ENCODE results near the gene TACR2.

The TACR2 gene

DNA sequence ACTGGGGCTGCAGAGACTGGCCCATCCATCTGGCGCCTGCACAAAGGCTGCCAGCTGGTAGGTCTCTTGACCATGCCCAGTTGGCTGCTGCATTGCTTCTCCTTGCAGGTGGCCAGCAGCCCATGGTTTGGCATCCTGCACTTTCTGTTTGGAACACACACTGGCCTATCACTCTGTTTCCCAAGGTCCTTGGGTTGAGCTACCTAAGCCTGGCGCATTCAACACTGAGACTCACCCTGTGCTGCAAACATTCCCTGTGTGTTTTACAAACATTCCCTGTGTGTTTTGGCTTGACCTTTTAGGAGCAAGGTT is 55.5 kb downstream of the TACR2 start:
- no peaks in the 10 kb centered on the region for H3K9me3 ChIP-seq (replicated peaks; ENCODE audit: low read length)
- H3K27me3 ChIP-seq (ENCODE audit: control insufficient read depth, insufficient read depth, low read length), result no peaks in the 10 kb centered on the region
- H3K4me2 ChIP-seq (ENCODE audit: low read length), result peak overlapping the region; percentile 70
- H3K4me3 ChIP-seq (ENCODE audit: low read length), result peak overlapping the region; percentile 53
- peaks cover 29% of the 10 kb centered on the region for H3K36me3 ChIP-seq (ENCODE audit: insufficient read depth, low read length)
- H3K4me1 ChIP-seq (ENCODE audit: control insufficient read depth, insufficient read depth, low read length), result peaks cover 71% of the 10 kb centered on the region
- no peak overlapping the region for H3K9ac ChIP-seq (ENCODE audit: low read depth, low read length)

- Histone ChIP-seq H3K4me2 (ENCODE audit: low read length) (peak overlapping the region; percentile 70), H3K4me3 (ENCODE audit: low read length) (peak overlapping the region; percentile 53), H3K4me1 (ENCODE audit: control insufficient read depth, insufficient read depth, low read length) (peaks cover 71% of the 10 kb centered on the region), H3K27me3 (ENCODE audit: control insufficient read depth, insufficient read depth, low read length) (no peaks in the 10 kb centered on the region), H3K9me3 (replicated peaks; ENCODE audit: low read length) (no peaks in the 10 kb centered on the region), H3K9ac (ENCODE audit: low read depth, low read length) (peak overlapping the region; percentile 15), H3K36me3 (ENCODE audit: insufficient read depth, low read length) (peaks cover 24% of the 10 kb centered on the region)
Measured at GRCh38 chr10:69360485-69361302, 56.0 kb downstream of the TACR2 start.

- Histone ChIP-seq H3K36me3 (ENCODE audit: insufficient read depth, low read length) (peaks cover 15% of the 10 kb centered on the region), H3K9me3 (replicated peaks; ENCODE audit: low read length) (no peaks in the 10 kb centered on the region), H3K9ac (ENCODE audit: low read depth, low read length) (peak overlapping the region; percentile 2), H3K4me3 (ENCODE audit: low read length) (no peak overlapping the region), H3K4me1 (ENCODE audit: control insufficient read depth, insufficient read depth, low read length) (peaks cover 69% of the 10 kb centered on the region), H3K4me2 (ENCODE audit: low read length) (no peak overlapping the region), H3K27me3 (ENCODE audit: control insufficient read depth, insufficient read depth, low read length) (no peaks in the 10 kb centered on the region)
Measured at GRCh38 chr10:69359594-69359993, 57.1 kb downstream of the TACR2 start.

- peak overlapping the region; percentile 2 for H3K9ac ChIP-seq (ENCODE audit: low read depth, low read length)
- H3K9me3 ChIP-seq (replicated peaks; ENCODE audit: low read length), result no peaks in the 10 kb centered on the region
- peaks cover 65% of the 10 kb centered on the region for H3K4me1 ChIP-seq (ENCODE audit: control insufficient read depth, insufficient read depth, low read length)
- H3K27me3 ChIP-seq (ENCODE audit: control insufficient read depth, insufficient read depth, low read length), result no peaks in the 10 kb centered on the region
- no peak overlapping the region for H3K4me3 ChIP-seq (ENCODE audit: low read length)
- H3K36me3 ChIP-seq (ENCODE audit: insufficient read depth, low read length), result peaks cover 14% of the 10 kb centered on the region
- no peak overlapping the region for H3K4me2 ChIP-seq (ENCODE audit: low read length)
Measured at GRCh38 chr10:69359148-69359547, 57.6 kb downstream of the TACR2 start.

GRCh38 chr10:69358148-69358795 is 58.4 kb downstream of the TACR2 start:
- Histone ChIP-seq H3K36me3 (ENCODE audit: insufficient read depth, low read length) (peaks cover 14% of the 10 kb centered on the region), H3K9ac (ENCODE audit: low read depth, low read length) (no peak overlapping the region), H3K27me3 (ENCODE audit: control insufficient read depth, insufficient read depth, low read length) (no peaks in the 10 kb centered on the region), H3K4me1 (ENCODE audit: control insufficient read depth, insufficient read depth, low read length) (peaks cover 65% of the 10 kb centered on the region), H3K9me3 (replicated peaks; ENCODE audit: low read length) (no peaks in the 10 kb centered on the region), H3K4me2 (ENCODE audit: low read length) (no peak overlapping the region), H3K4me3 (ENCODE audit: low read length) (no peak overlapping the region)

DNA sequence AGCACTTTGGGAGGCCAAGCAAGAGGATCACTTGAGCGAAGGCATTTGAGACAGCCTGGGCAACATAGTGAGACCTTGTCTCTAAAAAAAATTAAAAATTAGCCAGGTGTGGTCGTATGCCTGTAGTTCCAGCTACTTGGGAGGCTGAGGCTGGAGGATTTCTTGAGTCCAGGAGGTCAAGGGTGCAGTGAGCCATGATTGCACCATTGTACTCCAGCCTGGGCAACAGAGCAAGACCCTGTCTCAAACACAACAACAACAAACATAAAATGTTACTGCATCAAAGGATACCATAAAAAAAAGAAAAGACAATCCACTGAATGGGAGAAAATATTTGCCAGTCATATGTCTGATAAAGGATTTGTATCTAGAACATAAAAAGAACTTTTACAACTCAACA is 60.5 kb downstream of the TACR2 start:
- H3K36me3 ChIP-seq (ENCODE audit: insufficient read depth, low read length), result peaks cover 7% of the 10 kb centered on the region
- no peak overlapping the region for H3K4me3 ChIP-seq (ENCODE audit: low read length)
- no peaks in the 10 kb centered on the region for H3K27me3 ChIP-seq (ENCODE audit: control insufficient read depth, insufficient read depth, low read length)
- H3K4me2 ChIP-seq (ENCODE audit: low read length), result no peak overlapping the region
- no peak overlapping the region for H3K9ac ChIP-seq (ENCODE audit: low read depth, low read length)
- no peaks in the 10 kb centered on the region for H3K9me3 ChIP-seq (replicated peaks; ENCODE audit: low read length)
- peaks cover 62% of the 10 kb centered on the region for H3K4me1 ChIP-seq (ENCODE audit: control insufficient read depth, insufficient read depth, low read length)

- Histone ChIP-seq H3K9ac (ENCODE audit: low read depth, low read length) (no peak overlapping the region), H3K4me1 (ENCODE audit: control insufficient read depth, insufficient read depth, low read length) (peaks cover 54% of the 10 kb centered on the region), H3K4me3 (ENCODE audit: low read length) (no peak overlapping the region)
Measured at GRCh38 chr10:69353977-69354635, 62.6 kb downstream of the TACR2 start.

More at GRCh38 chr10:69353977-69354635, 62.6 kb downstream of the TACR2 start:
- Histone ChIP-seq H3K36me3 (ENCODE audit: insufficient read depth, low read length) (peaks cover 3% of the 10 kb centered on the region), H3K4me2 (ENCODE audit: low read length) (no peak overlapping the region), H3K27me3 (ENCODE audit: control insufficient read depth, insufficient read depth, low read length) (no peaks in the 10 kb centered on the region), H3K9me3 (replicated peaks; ENCODE audit: low read length) (no peaks in the 10 kb centered on the region)

Data from skeletal muscle satellite cell (primary cell).